Small intestine (tissue), 7 donors: ENCODE measurements around the gene TMEM26. TPM values are rescaled to one million over a fixed set of nuclear protein-coding genes. Genes with fewer than 3 reads are reported as not detected.

Experiments used
- DNase-seq, 2 donors: peaks; one replicate each; pipeline versions ENCODE4 v3.0.0 to v3.0.0-alpha.2; 2013
- FAIRE-seq: peaks from 2 replicates; lab custom pipeline; 2012; peaks lifted over from hg19 to GRCh38; lab: Jason Lieb, UNC
- H3K27ac ChIP-seq, 3 donors: one replicate each; pipeline ENCODE4 v1.5.1; 2013; ENCODE audit warnings: low read length in 2 of 3, mild to moderate bottlenecking in 2 of 3, control low read depth in 1 of 3, inconsistent platforms in 1 of 3, low read depth in 1 of 3, moderate library complexity in 1 of 3
- H3K27me3 ChIP-seq, 3 donors: one replicate each; pipeline ENCODE4 v1.6.1; 2013; ENCODE audit warnings: low read length in 3 of 3, inconsistent platforms in 1 of 3; ENCODE audit not compliant: control insufficient read depth in 3 of 3, insufficient read depth in 3 of 3
- H3K36me3 ChIP-seq, 3 donors: one replicate each; pipeline ENCODE4 v1.6.1; 2013; ENCODE audit warnings: low read length in 3 of 3, inconsistent platforms in 1 of 3, low read depth in 1 of 3, mild to moderate bottlenecking in 1 of 3, moderate library complexity in 1 of 3; ENCODE audit not compliant: control insufficient read depth in 3 of 3, insufficient read depth in 2 of 3
- H3K4me1 ChIP-seq, 3 donors: one replicate each; pipeline ENCODE4 v1.6.1; 2013; ENCODE audit warnings: low read length in 2 of 3, inconsistent platforms in 1 of 3, low read depth in 1 of 3, mild to moderate bottlenecking in 1 of 3, moderate library complexity in 1 of 3; ENCODE audit not compliant: control insufficient read depth in 3 of 3, insufficient read depth in 2 of 3
- H3K4me3 ChIP-seq, 3 donors: one replicate each; pipeline ENCODE4 v1.5.1; 2013; ENCODE audit warnings: low read length in 3 of 3, control low read depth in 1 of 3, inconsistent platforms in 1 of 3, low read depth in 1 of 3, mild to moderate bottlenecking in 1 of 3, moderate library complexity in 1 of 3
- H3K9me3 ChIP-seq, 2 donors: one replicate each; pipeline ENCODE4 v1.6.1; 2013; ENCODE audit warnings: low read depth in 1 of 2, low read length in 1 of 2; ENCODE audit not compliant: control insufficient read depth in 2 of 2, insufficient read depth in 1 of 2
- WGBS, 3 donors: extraction: QIAGEN DNeasy Blood & Tissue Kit; methylation state at CpG; one replicate each; pipeline ENCODE4 v1.1.7; 2013; 5-methylcytosine and 5-hydroxymethylcytosine counted together
- polyA plus RNA-seq, 4 donors: library from polyadenylated mRNA; stranded (reverse) in 3 of 4; unstranded in 1 of 4; fragments of 200-250 nt in 3 of 4; fragments of 120-200 nt in 1 of 4; gene quantifications; one replicate each; pipeline versions ENCODE4 v1.2.1 to v1.2.3, GENCODE V29; 2013
- donor health status: healthy with polysubstance abuse.
- donor health status: control.
- donor health status: control.
- donor health status: Bipolar disorder and iron deficiency.
- donor health status: healthy.

Gene TMEM26
- polyA plus RNA-seq, 4 donors = 0.33 to 3.0 (median 1.9) TPM; not detected in 1

- H3K4me3 ChIP-seq = no peak overlapping the region
- no peaks in the 10 kb centered on the region for H3K9me3 ChIP-seq
- peaks cover 0 to 12% (median 6%) of the 10 kb centered on the region in 3 donors for H3K4me1 ChIP-seq
- no peaks in the 10 kb centered on the region for H3K36me3 ChIP-seq
- H3K27ac ChIP-seq = no peak overlapping the region
- DNase-seq (no peak), FAIRE-seq (no peak)
- WGBS, 3 donors = 78 to 88% (median 83%) methylated on average over 4 of the region's 4 CpGs
- peaks cover 0 to 21% (median 9%) of the 10 kb centered on the region in 3 donors for H3K27me3 ChIP-seq
Observed at GRCh38 chr10:61454541-61454940, 1.4 kb upstream of the TMEM26 start.

- Histone ChIP-seq H3K27ac (peak overlapping the region in 2 of 3 donors; percentile 62 to 63), H3K4me3 (peak overlapping the region; percentile 14 to 77 (median 29)), H3K36me3 (no peaks in the 10 kb centered on the region), H3K4me1 (peaks cover 0 to 12% (median 6%) of the 10 kb centered on the region in 3 donors), H3K27me3 (peaks cover 0 to 21% (median 9%) of the 10 kb centered on the region in 3 donors), H3K9me3 (no peaks in the 10 kb centered on the region)
- FAIRE-seq (no peak), DNase-seq (peak in 1 of 2 donors; percentile 34)
- WGBS, 3 donors = 5 to 20% (median 7%) methylated on average over 28 of the region's 28 CpGs
Observed at GRCh38 chr10:61452151-61452651, 980 bp downstream of the TMEM26 start.

GRCh38 chr10:61451357-61451756, 1.8 kb downstream of the TMEM26 start:
- H3K27ac ChIP-seq = no peak overlapping the region
- DNase-seq (no peak), FAIRE-seq (no peak)
- no peak overlapping the region for H3K4me3 ChIP-seq
- peaks cover 0 to 21% (median 9%) of the 10 kb centered on the region in 3 donors for H3K27me3 ChIP-seq
- 84 to 88% (median 88%) methylated on average over 3 of the region's 3 CpGs for WGBS, 3 donors
- H3K36me3 ChIP-seq = no peaks in the 10 kb centered on the region
- peaks cover 0 to 9% (median 5%) of the 10 kb centered on the region in 3 donors for H3K4me1 ChIP-seq
- no peaks in the 10 kb centered on the region for H3K9me3 ChIP-seq

- 73 to 81% (median 80%) methylated on average over 5 of the region's 5 CpGs for WGBS, 3 donors
- H3K4me3 ChIP-seq = no peak overlapping the region
- H3K4me1 ChIP-seq = peaks cover 0 to 9% (median 2%) of the 10 kb centered on the region in 3 donors
- H3K9me3 ChIP-seq = no peaks in the 10 kb centered on the region
- H3K27me3 ChIP-seq = peaks cover 0 to 21% (median 9%) of the 10 kb centered on the region in 3 donors
- DNase-seq (no peak), FAIRE-seq (no peak)
- H3K36me3 ChIP-seq = no peaks in the 10 kb centered on the region
- no peak overlapping the region for H3K27ac ChIP-seq
Observed at GRCh38 chr10:61448841-61449600, 4.2 kb downstream of the TMEM26 start.

GRCh38 chr10:61448091-61448490, 5.1 kb downstream of the TMEM26 start:
- H3K36me3 ChIP-seq = no peaks in the 10 kb centered on the region
- H3K27me3 ChIP-seq = peaks cover 0 to 13% (median 9%) of the 10 kb centered on the region in 3 donors
- no peak overlapping the region for H3K27ac ChIP-seq
- DNase-seq (no peak), FAIRE-seq (no peak)
- peaks cover 0 to 8% (median under 1%) of the 10 kb centered on the region in 3 donors for H3K4me1 ChIP-seq
- 81 to 87% (median 85%) methylated on average over 3 of the region's 3 CpGs for WGBS, 3 donors
- no peak overlapping the region for H3K4me3 ChIP-seq
- no peaks in the 10 kb centered on the region for H3K9me3 ChIP-seq

- Histone ChIP-seq H3K4me1 (no peaks in the 10 kb centered on the region), H3K9me3 (no peaks in the 10 kb centered on the region), H3K4me3 (no peak overlapping the region), H3K36me3 (peaks cover 0 to 3% (median 0%) of the 10 kb centered on the region in 3 donors), H3K27ac (no peak overlapping the region), H3K27me3 (no peaks in the 10 kb centered on the region)
- 60 to 73% (median 65%) methylated on average over 4 of the region's 4 CpGs for WGBS, 3 donors
- DNase-seq (no peak), FAIRE-seq (no peak)
Observed at GRCh38 chr10:61439058-61439609, 14.0 kb downstream of the TMEM26 start.

- no peak for FAIRE-seq
Observed at GRCh38 chr10:61438141-61438988, 14.8 kb downstream of the TMEM26 start.

GRCh38 chr10:61423178-61423577, 30.0 kb downstream of the TMEM26 start:
- no peaks in the 10 kb centered on the region for H3K36me3 ChIP-seq
- H3K4me3 ChIP-seq = no peak overlapping the region
- peaks cover 0 to 10% of the 10 kb centered on the region in 2 donors for H3K9me3 ChIP-seq
- H3K4me1 ChIP-seq = no peaks in the 10 kb centered on the region
- H3K27ac ChIP-seq = no peak overlapping the region
- 50 to 84% (median 78%) methylated on average over 1 of the region's 1 CpG for WGBS, 3 donors
- FAIRE-seq = no peak
- DNase-seq = no peak
- H3K27me3 ChIP-seq = peaks cover 0 to 1% (median 0%) of the 10 kb centered on the region in 3 donors

More at GRCh38 chr10:61438141-61438988, 14.8 kb downstream of the TMEM26 start:
- Histone ChIP-seq H3K36me3 (peaks cover 0 to 3% (median 0%) of the 10 kb centered on the region in 3 donors), H3K4me3 (no peak overlapping the region), H3K4me1 (no peaks in the 10 kb centered on the region), H3K9me3 (no peaks in the 10 kb centered on the region), H3K27ac (no peak overlapping the region), H3K27me3 (no peaks in the 10 kb centered on the region)
- 29 to 65% (median 48%) methylated on average over 2 of the region's 2 CpGs for WGBS, 3 donors
- DNase-seq = peak in 1 of 2 donors; percentile 5
